Measurements from ENCODE around the gene S100A16.

The S100A16 gene, protein sequence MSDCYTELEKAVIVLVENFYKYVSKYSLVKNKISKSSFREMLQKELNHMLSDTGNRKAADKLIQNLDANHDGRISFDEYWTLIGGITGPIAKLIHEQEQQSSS

DNA sequence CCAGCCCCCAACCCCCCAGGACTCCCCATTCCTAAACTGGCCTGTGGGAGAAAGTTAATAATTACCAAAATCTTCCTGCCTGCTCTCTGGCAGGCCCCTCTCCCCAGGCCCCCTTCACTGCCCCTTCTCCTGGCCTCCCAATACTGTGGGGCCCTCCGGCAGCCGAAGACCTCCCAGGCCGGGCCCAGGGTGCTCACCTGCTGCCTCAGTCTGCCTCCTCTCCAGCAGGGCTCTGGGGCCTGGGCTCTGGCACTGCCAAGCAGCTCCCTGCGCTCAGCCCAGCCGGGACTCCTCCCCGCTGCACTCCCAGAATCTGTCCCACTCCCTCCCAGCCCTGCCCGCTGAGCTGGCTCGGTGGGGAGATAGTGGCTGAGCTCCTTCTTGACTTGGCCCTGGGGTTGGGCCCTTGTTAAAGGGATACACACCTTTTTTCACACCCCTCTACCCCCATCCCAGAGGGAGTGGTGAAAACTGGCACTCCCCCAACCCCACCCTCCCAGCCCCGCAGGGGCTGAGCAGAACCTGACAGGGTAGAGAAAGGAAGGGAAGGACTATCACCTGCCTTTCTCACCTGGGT lies at the start of gene S100A16:
Gene S100A16, minus strand, starts transcription at position 383 of the 577 bp plus-strand sequence. CDS start 4,986 bp downstream, outside the sequence.
- TF ChIP-seq, protein P1, sequence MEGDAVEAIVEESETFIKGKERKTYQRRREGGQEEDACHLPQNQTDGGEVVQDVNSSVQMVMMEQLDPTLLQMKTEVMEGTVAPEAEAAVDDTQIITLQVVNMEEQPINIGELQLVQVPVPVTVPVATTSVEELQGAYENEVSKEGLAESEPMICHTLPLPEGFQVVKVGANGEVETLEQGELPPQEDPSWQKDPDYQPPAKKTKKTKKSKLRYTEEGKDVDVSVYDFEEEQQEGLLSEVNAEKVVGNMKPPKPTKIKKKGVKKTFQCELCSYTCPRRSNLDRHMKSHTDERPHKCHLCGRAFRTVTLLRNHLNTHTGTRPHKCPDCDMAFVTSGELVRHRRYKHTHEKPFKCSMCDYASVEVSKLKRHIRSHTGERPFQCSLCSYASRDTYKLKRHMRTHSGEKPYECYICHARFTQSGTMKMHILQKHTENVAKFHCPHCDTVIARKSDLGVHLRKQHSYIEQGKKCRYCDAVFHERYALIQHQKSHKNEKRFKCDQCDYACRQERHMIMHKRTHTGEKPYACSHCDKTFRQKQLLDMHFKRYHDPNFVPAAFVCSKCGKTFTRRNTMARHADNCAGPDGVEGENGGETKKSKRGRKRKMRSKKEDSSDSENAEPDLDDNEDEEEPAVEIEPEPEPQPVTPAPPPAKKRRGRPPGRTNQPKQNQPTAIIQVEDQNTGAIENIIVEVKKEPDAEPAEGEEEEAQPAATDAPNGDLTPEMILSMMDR (IDR thresholded peaks at IDR 0.05; ENCODE audit: insufficient read depth, missing control alignments), result no peak
- DNase-seq (ENCODE audit: insufficient read length, low spot score) (no peak), FAIRE-seq (no peak)

DNA sequence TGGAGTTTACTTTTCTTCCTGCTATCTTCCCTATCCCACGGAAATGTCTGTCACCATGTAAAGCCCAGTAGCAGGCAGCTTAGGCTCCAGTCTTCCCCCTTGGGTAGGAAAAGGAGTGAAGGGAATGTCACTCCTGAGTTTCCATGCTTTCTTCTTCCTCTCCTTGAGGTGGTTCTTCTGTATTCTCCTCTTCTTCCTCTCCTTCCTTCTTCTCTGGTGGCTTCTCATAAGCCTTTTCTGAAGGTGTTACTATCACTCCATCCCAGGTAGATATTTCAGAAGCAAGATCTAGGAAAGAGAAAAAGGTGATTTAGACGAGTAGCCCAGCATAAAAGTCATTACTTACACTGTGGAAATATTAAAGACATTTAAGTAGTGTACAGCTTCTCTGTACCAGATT lies 49.3 kb upstream of the S100A16 start:
- TF ChIP-seq, protein P1 (IDR thresholded peaks at IDR 0.05; ENCODE audit: insufficient read depth, missing control alignments), result no peak
- DNase-seq (ENCODE audit: insufficient read length, low spot score), result no peak
- no peak for FAIRE-seq

DNA sequence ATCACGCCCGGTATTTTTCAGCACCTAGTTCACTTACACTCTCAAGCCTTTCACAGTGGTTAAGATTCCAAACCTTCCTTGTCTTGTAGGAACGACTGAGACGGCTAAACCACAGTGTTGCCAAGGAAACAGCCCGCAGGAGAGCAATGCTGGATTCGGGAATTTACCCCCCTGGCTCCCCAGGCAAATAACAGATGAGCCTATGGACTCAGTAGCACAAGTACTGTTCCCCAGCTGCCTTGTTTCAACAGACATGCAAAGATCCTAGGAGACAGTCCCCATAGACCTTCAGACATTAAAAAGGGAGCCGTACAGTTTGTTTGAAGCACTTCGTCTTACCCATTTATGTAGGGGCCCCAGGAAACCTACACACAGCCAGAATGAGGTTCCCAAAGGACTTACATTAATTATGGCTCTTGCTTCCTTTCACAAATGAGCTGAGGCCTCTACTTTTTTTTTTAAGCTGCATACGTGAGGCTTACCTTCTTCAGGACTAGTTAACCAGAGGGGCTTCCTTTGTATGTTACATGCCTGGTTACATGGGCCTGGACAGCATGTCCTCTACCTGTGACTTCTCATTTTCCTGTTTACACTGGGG lies 48.3 kb upstream of the S100A16 start:
- FAIRE-seq (no peak), DNase-seq (ENCODE audit: insufficient read length, low spot score) (no peak)
- TF ChIP-seq, protein P1 (IDR thresholded peaks at IDR 0.05; ENCODE audit: insufficient read depth, missing control alignments), result no peak

DNA sequence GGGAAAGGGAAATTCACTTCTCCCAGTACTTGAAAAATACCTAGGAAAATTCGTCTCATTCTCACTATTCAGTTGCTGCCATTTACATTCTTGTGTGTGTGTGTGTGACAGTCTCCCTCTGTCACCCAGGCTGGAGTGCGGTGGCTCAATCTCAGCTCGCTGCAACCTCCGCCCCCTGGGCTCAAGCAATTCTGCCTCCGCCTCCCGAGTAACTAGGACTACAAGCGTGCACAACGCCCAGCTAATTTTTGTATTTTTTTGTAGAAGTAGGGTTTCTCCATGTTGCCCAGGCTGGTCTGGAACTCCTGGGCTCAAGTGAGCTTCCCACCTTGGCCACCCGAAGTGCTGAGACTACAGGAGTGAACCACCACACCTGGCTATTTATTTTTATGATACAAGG lies 46.7 kb upstream of the S100A16 start:
- DNase-seq (ENCODE audit: insufficient read length, low spot score) (no peak), FAIRE-seq (no peak)
- TF ChIP-seq, protein P1 (IDR thresholded peaks at IDR 0.05; ENCODE audit: insufficient read depth, missing control alignments), result no peak

DNA sequence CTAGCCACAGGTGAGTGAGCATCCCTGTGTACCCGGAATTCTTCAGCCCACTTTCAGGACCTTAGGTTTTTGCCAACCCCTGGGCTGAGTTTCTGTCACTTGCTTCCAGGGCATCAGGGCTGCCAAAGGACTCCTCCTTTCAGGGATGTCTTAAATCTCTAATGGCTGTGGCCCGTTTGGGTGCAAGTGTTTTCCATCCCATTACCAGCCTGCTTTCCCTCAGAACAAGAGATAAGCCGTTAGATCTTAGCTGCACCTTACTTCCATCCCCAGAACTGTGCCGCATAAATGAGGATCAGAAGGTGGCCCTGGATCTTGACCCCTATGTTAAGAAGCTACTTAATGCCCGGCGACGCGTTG lies 46.2 kb upstream of the S100A16 start:
- no peak for DNase-seq (ENCODE audit: insufficient read length, low spot score)
- TF ChIP-seq, protein P1 (IDR thresholded peaks at IDR 0.05; ENCODE audit: insufficient read depth, missing control alignments), result no peak
- no peak for FAIRE-seq

DNA sequence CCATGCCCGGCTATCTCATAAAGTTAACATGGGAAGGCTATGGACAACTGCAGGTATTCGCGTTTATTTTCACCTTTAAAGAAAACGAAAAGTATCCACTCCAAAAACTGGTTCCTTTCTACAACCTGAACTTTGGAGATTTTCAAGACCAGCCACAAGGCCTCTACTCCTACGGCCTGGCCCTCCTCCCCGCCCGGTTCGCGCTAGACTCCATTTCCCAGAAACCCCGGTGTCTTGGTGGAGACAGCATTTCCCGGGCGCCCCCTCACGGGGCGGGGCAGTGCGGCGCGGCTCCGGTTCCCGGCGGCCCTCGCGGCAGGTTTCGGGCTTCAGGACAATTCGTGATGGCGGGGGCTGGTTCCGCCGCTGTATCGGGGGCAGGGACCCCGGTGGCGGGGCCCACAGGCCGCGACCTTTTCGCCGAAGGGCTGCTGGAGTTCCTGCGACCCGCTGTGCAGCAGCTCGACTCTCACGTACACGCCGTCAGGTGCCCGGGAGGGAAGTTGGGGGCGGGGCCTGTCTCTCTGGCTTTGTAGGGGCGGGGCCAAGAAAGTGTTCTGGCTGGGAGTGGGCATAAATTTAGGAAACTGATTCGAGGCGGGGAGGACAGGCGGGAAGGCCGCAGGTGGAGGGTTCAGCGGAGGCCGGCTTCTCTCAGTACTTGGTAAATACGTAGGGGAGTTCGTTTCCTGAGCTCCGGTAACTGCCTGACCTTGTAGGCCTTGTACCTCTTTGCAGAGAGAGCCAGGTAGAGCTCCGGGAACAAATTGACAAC lies 45.6 kb upstream of the S100A16 start, which contains the start of gene SNAPIN:
Gene SNAPIN, plus strand, starts transcription at position 304 of the 775 bp plus-strand sequence. Its CDS starts 41 bp downstream, at position 345.
- FAIRE-seq (no peak), DNase-seq (ENCODE audit: insufficient read length, low spot score) (peak; percentile 92)
- TF ChIP-seq, protein P1 (IDR thresholded peaks at IDR 0.05; ENCODE audit: insufficient read depth, missing control alignments), result no peak

All from D721Med (cell line).